Hematopoietic multipotent progenitor cell treated with erythropoietin and hydrocortisone succinate and interleukin-3 and kit ligand, for 8 days (in vitro differentiated cells): Measurements from ENCODE around the gene RPL19.
"Not testable (repeated sequence)": the region's sequence is repeated elsewhere in the genome, so short reads cannot be mapped to it uniquely, and the experiment has no call there.

Source experiments
- DNase-seq: peaks from one replicate; pipeline ENCODE4 v3.0.0-alpha.2; 2015

Gene RPL19

GRCh38 chr17:39200070-39200879, at the start of gene RPL19:
Gene RPL19 (plus strand): TSS chr17:39200283. CDS start chr17:39200345, 62 bp downstream.
- peak; percentile 55 for DNase-seq

- DNase-seq = no peak
Observed at GRCh38 chr17:39150795-39151149, 49.3 kb upstream of the RPL19 start.

GRCh38 chr17:39151150-39151942, 48.7 kb upstream of the RPL19 start, which contains the start of gene PLXDC1:
Gene PLXDC1 (minus strand): TSS chr17:39151637. CDS start chr17:39151437, 200 bp downstream.
- DNase-seq = no peak

- DNase-seq = no peak
Observed at GRCh38 chr17:39151943-39152818, 47.9 kb upstream of the RPL19 start.

- DNase-seq = peak; percentile 88
Observed at GRCh38 chr17:39153599-39154051, 46.5 kb upstream of the RPL19 start.

GRCh38 chr17:39155654-39156053, 44.4 kb upstream of the RPL19 start:
- DNase-seq = no peak

GRCh38 chr17:39156491-39156890, 43.6 kb upstream of the RPL19 start:
- no peak for DNase-seq

GRCh38 chr17:39158623-39159022, 41.5 kb upstream of the RPL19 start:
- no peak for DNase-seq

GRCh38 chr17:39161962-39162361, 38.1 kb upstream of the RPL19 start:
- DNase-seq = no peak

GRCh38 chr17:39164675-39165143, 35.4 kb upstream of the RPL19 start:
- DNase-seq = peak; percentile 89

- DNase-seq = no peak
Observed at GRCh38 chr17:39165178-39165840, 34.8 kb upstream of the RPL19 start.

GRCh38 chr17:39165841-39166349, 34.2 kb upstream of the RPL19 start, which contains the start of gene ARL5C:
Gene ARL5C (minus strand): TSS chr17:39166161. CDS start chr17:39165760, 401 bp downstream.
- no peak for DNase-seq

- no peak for DNase-seq
Observed at GRCh38 chr17:39166437-39167335, 33.4 kb upstream of the RPL19 start.

GRCh38 chr17:39167476-39167875, 32.6 kb upstream of the RPL19 start:
- no peak for DNase-seq

GRCh38 chr17:39168503-39168902, 31.6 kb upstream of the RPL19 start:
- DNase-seq = not testable (repeated sequence)

- DNase-seq = no peak
Observed at GRCh38 chr17:39169101-39169500, 31.0 kb upstream of the RPL19 start.

GRCh38 chr17:39169518-39169917, 30.6 kb upstream of the RPL19 start:
- no peak for DNase-seq

- DNase-seq = no peak
Observed at GRCh38 chr17:39170109-39170508, 30.0 kb upstream of the RPL19 start.

- DNase-seq = no peak
Observed at GRCh38 chr17:39170558-39170957, 29.5 kb upstream of the RPL19 start.

- no peak for DNase-seq
Observed at GRCh38 chr17:39171933-39172332, 28.1 kb upstream of the RPL19 start.

GRCh38 chr17:39173080-39173479, 27.0 kb upstream of the RPL19 start:
- no peak for DNase-seq
